Measurements from ENCODE around the gene DCP1A.
"Not testable (repeated sequence)": the region's sequence is repeated elsewhere in the genome, so short reads cannot be mapped to it uniquely, and the experiment has no call there.

DCP1A gene

DNA sequence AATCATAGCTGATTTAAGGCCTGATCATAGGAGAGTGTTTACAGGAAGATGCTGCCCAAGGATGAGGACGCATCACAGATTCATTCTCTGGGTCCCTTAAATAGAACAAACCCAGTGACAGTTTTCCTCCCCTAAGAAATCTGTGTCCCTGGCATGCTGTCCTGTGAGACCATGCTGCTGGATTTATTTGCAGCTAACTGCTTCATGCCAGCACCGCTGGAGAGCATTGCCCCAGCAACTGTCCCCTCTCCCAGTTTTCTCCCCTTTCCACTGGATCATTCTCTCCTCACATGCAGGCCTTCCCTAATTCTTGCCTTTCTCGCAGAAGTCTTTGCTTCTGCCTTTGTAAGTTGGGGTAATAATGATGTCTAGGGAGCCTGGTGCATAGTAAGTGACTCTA lies 29.3 kb upstream of the DCP1A start:
- in situ Hi-C loops (cut with MboI; ENCODE audit: low pct_unique_long_range_greater_than_20kb, low sequenced_read_pairs, unreplicated experiment): loop anchor here (25.0 kb wide), 1 partner anchor 336 kb away; no protein-coding TSS in a partner anchor
- DNase-seq (ENCODE audit: low spot score): no peak
- TF ChIP-seq, protein P1, sequence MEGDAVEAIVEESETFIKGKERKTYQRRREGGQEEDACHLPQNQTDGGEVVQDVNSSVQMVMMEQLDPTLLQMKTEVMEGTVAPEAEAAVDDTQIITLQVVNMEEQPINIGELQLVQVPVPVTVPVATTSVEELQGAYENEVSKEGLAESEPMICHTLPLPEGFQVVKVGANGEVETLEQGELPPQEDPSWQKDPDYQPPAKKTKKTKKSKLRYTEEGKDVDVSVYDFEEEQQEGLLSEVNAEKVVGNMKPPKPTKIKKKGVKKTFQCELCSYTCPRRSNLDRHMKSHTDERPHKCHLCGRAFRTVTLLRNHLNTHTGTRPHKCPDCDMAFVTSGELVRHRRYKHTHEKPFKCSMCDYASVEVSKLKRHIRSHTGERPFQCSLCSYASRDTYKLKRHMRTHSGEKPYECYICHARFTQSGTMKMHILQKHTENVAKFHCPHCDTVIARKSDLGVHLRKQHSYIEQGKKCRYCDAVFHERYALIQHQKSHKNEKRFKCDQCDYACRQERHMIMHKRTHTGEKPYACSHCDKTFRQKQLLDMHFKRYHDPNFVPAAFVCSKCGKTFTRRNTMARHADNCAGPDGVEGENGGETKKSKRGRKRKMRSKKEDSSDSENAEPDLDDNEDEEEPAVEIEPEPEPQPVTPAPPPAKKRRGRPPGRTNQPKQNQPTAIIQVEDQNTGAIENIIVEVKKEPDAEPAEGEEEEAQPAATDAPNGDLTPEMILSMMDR (IDR thresholded peaks at IDR 0.05; ENCODE audit: extremely low read depth, insufficient read depth, missing control alignments): no peak

DNA sequence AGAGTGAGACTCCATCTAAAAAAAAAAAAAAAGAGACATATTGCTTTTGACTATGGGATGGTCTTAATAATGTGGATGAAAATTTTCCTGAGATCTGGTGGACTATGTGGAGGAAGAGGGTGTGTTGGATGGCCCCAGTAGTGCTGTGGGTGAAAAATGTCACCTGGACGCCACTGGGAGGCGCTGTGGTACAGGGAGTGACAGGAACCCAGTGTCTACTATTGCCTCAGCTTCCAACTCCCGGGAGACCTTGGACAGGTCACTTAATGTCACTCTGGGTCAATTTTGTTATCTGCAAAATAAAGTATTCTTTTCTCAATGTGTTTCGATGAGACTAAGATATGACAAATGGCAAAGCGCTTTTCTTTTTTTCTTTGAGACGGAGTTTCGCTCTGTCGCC lies 27.7 kb upstream of the DCP1A start:
- in situ Hi-C loops (cut with MboI; ENCODE audit: low pct_unique_long_range_greater_than_20kb, low sequenced_read_pairs, unreplicated experiment): loop anchor here (25.0 kb wide), 1 partner anchor 337 kb away; no protein-coding TSS in a partner anchor
- DNase-seq (ENCODE audit: low spot score): peak; percentile 72

DNA sequence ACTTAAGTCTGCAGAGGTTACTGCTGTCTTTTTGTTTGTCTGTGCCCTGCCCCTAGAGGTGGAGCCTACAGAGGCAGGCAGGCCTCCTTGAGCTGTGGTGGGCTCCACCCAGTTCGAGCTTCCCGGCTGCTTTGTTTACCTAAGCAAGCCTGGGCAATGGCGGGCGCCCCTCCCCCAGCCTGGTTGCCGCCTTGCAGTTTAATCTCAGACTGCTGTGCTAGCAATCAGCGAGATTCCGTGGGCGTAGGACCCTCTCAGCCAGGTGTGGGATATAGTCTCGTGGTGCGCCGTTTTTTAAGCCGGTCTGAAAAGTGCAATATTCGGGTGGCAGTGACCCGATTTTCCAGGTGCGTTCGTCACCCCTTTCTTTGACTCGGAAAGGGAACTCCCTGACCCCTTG lies 23.4 kb upstream of the DCP1A start:
- in situ Hi-C loops (cut with MboI; ENCODE audit: low pct_unique_long_range_greater_than_20kb, low sequenced_read_pairs, unreplicated experiment); DNase-seq (ENCODE audit: low spot score): not testable (repeated sequence)

More for the DNA sequence above, 27.7 kb upstream of the DCP1A start:
- TF ChIP-seq, protein P1 (IDR thresholded peaks at IDR 0.05; ENCODE audit: extremely low read depth, insufficient read depth, missing control alignments): peak; percentile 81

DNA sequence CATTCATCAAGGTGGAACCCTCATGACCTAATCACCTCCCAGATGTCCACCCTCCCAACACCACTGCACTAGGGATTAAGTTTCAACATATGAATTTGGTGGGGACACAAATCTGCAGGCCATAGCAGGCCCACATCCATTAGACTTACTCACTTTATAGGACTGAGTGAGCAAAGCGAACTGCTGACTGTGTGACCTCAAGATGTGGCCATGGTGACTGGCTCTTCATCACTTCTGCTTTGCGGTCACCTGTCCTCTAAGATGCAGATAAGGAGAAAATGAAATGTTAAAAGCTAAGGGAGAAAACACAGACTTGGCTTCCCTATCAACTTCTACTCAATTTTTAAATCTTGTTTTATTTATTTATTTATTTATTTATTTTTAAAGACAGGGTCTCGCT lies 14.5 kb upstream of the DCP1A start:
- in situ Hi-C loops (cut with MboI; ENCODE audit: low pct_unique_long_range_greater_than_20kb, low sequenced_read_pairs, unreplicated experiment): no loop called here
- TF ChIP-seq, protein P1 (IDR thresholded peaks at IDR 0.05; ENCODE audit: extremely low read depth, insufficient read depth, missing control alignments): no peak
- DNase-seq (ENCODE audit: low spot score): no peak

DNA sequence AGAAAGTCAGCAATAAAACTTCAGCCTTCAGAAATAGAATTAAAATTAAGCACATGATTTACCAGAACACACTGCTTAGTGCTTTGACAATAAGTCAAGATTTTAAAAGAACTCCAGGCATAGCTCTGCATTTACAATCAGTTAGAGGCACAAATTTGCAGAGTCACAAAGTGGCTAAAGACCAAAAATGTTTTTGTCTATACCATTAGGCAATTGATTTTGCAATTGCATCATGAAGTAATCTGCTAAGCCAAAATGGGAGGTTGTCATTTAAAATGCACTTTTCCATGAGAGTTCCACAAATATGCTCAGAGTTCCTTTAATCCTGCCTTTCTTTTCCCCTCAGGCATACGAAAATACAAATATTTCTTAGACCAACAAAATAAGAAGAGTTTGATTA lies 10.1 kb upstream of the DCP1A start:
- no peak for DNase-seq (ENCODE audit: low spot score)
- in situ Hi-C loops (cut with MboI; ENCODE audit: low pct_unique_long_range_greater_than_20kb, low sequenced_read_pairs, unreplicated experiment): no loop called here
- TF ChIP-seq, protein P1 (IDR thresholded peaks at IDR 0.05; ENCODE audit: extremely low read depth, insufficient read depth, missing control alignments): no peak

DNA sequence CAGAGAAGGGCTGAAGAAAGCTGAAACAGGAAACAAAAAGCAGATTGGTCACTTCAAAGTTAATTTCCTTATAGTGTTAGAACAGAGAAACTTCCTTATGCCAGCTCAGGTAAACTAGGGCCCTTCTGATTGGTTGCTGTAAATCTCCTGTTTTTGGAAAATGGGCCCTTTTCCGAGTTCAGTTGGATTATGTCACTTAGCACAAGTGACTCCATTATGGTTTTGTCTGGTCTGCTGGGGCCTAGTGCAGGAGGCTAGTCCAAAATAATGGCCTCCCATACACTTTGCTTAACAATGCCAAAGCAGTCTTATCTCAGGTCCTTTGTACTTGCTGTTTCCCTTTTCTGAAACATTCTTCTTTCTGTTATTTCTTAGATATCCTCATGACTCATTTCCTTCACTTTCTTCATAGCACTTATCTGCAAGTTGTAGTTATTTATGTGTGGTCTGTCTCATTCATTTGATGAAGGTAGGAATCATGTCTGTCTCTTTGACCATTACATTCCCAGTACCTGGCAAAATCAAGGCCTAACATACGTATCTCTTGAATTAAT lies 7.7 kb upstream of the DCP1A start:
- TF ChIP-seq, protein P1 (IDR thresholded peaks at IDR 0.05; ENCODE audit: extremely low read depth, insufficient read depth, missing control alignments): no peak
- in situ Hi-C loops (cut with MboI; ENCODE audit: low pct_unique_long_range_greater_than_20kb, low sequenced_read_pairs, unreplicated experiment): no loop called here
- DNase-seq (ENCODE audit: low spot score): no peak

DNA sequence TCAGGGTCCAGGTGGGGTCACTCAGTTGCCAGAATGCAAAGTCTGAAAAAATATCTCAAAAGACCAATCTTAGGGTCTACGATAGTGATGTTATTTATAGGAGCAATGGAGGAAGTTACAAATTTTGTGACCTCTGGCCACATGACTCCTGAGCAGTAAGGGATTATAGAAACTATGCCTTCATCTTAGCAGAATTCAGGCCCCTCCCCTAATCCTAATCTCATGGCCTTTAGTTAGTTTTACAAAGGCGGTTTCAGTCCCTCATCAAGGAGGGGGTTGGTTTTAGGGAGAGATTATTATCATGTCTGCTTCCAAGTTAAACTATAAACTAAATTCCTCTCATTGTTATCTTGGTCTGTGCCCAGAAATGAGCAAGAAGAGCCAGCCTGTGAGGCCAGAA lies 5.9 kb upstream of the DCP1A start:
- TF ChIP-seq, protein P1 (IDR thresholded peaks at IDR 0.05; ENCODE audit: extremely low read depth, insufficient read depth, missing control alignments): no peak
- DNase-seq (ENCODE audit: low spot score): no peak
- in situ Hi-C loops (cut with MboI; ENCODE audit: low pct_unique_long_range_greater_than_20kb, low sequenced_read_pairs, unreplicated experiment): no loop called here

Measured in GM13977 (cell line).